NCI-H748 treated with DMSO at 0.1 percent for 48 hours (cell line): ENCODE data around the gene OSBPL2.

Source experiments
- DNase-seq: peaks from one replicate; lab custom pipeline; 2025; lab: John Stamatoyannopoulos, UW

The OSBPL2 gene

GRCh38 chr20:62235777-62236157, 2.6 kb upstream of the OSBPL2 start:
- no peak for DNase-seq

- DNase-seq = no peak
Observed at GRCh38 chr20:62236200-62236599, 2.1 kb upstream of the OSBPL2 start.

- peak; percentile 13 for DNase-seq
Observed at GRCh38 chr20:62236766-62237513, 1.4 kb upstream of the OSBPL2 start.

DNA sequence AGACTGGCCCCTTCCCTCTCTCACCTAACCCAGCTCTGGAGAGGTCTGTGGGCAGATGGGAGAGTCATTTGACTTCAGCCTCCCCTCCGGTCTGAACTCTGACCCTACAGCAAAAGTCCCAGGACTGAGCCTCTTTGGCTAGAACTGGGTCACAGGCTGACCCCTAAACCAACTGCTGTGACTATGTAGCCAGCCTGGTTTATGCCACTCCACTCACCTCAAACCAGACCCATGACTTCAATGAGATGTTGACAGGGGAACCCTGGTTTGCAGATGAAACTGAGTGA, 864 bp upstream of the OSBPL2 start:
- DNase-seq = no peak

DNA sequence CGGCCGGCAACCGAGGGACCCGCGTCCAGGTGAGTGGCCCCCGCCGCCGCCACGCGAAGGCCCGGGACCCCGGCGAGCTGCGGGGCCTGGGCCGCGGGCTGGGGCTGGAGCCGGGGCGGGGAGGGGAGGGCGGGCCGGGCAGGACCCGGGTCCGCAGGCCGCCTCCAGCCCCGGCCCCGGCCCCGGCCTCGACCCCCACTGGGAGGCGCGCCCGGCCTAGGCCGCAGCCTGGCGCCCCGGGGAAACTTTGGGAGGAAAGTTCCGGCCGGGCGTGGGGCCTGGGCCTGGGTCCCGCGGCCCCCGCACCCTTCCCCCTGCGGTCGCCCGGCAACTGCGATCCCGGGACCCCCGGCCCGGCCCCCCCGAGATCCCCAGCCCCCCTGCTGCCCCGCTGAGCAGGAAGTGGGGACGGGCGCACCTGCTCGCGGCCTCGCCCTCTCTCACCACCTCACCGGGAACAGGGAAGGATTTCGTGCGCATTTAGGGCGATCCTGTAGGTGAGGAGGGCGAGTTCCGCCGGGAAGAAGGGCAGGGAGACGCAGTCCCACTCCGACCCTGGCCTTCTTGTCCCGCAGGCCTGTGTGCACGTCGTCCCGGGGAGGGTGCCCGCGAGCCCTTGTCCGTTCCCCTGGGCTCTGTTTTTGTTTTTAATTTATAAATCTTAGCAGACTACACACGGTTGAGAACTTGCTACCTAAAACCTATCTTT, 402 bp downstream of the OSBPL2 start:
- no peak for DNase-seq

DNA sequence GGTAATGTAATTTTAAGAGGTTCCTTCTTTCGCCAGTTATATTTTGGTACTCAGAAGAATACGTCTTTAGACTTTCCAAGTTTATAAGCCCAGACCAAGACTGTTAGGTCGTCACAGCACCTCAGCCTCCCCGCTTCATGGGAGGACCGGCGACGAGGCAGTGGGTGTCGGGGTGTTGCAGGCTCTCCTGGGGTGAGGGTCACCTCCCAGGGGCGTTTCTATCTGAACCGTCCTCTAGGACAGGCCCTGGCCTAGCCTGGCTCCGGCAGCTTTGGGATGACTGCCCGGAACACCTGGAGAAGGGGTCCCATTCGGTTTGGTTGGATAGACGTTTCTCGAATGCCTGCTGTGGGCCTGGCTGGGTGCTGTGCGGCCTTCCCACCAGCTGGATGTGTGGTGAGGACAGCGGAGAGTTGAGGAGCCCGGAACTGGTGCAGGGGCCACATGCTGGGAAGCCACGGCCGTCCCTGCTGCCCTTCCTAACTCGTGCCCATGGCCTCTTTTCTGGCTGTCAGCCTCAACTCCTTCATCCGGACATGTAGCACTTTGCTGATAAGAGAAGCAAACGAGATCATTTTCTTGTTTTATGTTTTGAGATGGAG, 1.1 kb downstream of the OSBPL2 start:
- no peak for DNase-seq

DNA sequence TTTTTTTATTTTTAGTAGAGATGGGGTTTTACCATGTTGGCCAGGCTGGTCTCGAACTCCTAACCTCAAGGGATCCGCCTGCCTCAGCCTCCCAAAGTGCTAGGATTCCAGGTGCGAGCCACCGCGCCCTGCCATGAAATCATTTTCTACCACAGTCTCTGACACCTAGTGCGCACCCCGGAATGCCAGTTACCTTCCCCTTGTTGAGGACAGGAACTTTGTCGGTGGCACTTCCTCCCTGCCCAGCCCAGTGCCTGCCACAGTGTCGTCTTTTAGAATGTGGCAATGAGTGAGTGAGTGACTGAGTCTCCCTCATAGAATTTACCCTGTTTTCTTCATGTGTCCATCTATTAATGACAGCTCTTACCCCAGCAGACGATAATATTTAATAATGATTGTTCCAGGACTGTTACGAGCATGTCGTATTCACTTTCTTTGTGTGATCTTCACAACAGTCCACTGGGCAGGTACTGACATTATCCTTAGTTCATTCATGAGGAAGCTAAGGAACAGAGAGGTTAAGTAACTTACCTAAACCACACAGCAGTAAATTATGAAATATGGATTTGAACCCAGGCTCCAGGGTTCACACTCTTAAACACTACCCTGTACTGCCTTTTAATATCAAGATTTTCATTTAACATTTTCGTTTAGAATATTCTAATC, 1.8 kb downstream of the OSBPL2 start:
- DNase-seq = no peak

GRCh38 chr20:62241506-62241905, 3.2 kb downstream of the OSBPL2 start:
- DNase-seq = no peak

DNA sequence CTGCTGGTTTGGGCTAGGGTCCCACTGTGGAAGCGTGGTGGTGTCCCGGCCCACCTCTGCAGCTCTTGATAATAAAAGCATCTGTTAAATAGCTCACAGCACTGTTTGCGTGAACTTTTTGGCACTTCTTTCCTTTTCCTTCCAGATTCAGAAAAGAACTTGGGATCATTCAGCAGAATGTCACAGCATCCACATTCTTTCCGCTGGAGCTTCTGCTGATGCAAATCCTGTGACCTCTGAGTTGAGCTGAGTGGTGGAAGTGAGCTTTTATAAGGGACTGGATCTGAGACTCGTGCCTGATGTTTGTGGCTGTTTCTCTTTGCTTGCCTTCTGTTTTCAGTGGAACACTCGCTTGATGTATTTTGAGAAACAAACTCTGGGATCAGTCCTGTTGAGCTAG, 3.9 kb downstream of the OSBPL2 start:
- DNase-seq = no peak

- no peak for DNase-seq
Observed at GRCh38 chr20:62243106-62243505, 4.8 kb downstream of the OSBPL2 start.

DNA sequence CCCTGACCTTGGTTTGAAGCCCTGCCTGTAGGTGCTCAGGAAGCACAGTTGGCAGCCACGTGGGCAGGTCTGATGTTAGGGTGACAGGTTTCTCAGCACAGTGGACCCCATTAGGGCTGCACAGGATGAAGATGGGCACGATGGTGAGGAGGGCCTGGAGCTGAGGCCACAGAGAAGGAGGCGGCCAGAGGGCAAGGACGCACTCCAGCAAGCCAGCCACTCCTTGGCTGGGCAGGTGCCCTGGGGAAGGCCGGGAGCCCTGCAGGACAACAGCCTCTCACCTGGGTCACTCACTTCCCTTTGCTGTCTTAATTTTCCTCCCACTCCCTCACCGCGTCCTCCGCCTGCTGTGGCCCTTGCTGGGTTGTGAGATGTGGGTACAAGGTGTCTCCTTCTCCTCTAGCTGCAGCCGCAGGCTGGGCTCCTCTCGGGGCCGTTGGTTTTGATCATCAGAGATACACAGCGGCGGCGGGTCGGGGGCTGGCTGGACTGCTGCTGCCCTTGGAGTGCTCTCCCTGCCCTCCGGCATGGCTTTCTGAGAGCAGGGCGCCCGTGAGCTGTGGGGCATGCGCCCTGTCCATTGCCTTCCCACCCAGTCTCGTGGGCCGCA, 5.7 kb downstream of the OSBPL2 start:
- DNase-seq = no peak

- no peak for DNase-seq
Observed at GRCh38 chr20:62244644-62245108, 6.4 kb downstream of the OSBPL2 start.

DNA sequence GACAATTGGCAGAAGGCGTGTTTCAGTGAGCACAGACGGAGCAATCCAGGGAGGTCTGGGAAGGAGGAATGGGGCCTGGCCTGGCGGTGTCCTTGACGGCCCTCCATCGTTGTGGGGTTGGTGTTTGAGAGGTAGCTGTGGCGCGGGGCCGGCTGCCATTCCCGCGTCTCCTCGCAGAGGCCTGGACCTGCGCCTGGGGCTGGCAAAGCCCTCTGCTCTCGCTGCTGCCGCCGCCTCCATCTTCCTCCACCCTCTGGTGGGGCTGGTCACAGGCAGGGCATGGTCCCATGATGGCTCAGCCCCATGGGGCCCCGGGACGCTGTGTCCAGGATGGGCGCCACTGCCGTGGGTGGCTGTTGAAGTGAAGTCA, 7.6 kb downstream of the OSBPL2 start:
- no peak for DNase-seq

- no peak for DNase-seq
Observed at GRCh38 chr20:62246431-62246830, 8.1 kb downstream of the OSBPL2 start.

DNA sequence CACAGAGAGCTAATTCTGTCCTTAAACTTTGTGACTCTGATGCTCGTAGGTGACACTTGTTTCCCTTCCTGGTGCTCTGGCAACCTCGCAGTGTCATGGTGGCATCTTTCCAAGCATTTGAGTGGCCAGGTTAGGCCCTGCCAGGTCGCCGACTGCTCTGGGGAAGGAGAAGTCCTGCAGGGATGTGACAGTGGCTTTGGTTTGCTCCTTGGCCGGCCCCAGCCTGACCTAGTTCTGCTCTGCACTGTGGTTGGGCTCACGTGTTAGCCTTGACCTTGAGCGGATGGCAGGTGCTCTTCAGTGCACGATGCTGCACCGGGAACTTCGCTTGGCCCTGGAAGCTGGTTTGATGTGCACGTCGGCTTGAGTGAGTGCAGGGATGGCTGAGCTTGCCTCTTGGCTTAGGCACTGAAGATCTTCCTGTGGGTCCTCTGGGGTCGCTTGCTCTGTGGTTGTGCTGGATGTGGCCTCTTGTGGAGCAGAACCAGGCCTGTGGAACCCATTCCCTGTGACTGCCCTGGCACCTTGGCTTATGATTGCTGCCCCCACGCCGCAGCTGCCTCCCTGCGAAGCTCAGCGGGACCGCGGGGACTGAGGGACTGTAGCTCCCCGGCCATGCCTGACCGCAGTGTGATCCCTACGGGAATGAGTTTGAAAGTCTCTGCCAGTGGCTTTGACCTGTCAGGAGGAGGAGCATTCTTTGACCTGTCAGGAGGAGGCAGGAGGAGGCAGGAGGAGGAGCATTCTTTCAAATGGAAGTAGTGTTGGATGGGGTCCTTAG, 8.7 kb downstream of the OSBPL2 start:
- no peak for DNase-seq

GRCh38 chr20:62248890-62249560, 10.7 kb downstream of the OSBPL2 start:
- DNase-seq = no peak

DNA sequence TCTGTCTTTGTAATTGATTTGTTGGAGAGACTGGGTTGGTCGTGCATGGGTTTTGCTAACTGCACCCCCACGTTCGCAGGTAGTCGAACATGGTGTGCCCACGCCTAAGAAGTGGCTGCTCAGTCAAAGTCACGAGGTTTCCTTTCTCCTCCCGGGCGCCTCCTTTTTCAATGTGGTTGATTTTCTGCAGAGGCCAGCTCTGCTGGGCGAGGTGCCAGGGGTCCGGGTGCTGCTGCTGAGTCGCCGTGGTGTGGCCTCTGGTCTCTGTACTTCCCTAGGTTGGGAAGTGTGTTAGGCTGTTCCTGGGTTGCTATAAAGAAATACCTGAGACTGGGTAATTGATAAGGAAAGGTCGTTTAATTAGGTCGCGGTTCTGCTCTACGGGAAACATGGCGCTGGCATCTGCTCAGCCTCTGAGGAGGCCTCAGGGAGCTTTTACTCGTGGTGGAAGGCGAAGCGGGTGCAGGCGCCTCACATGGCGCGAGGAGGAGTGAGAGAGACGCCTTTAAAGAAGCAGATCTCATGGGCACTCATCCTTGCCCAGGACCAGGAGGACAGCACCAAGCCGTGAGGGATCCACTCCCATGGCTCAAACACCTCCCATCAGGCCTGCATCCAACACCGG, 14.1 kb downstream of the OSBPL2 start:
- DNase-seq = no peak

GRCh38 chr20:62253398-62253797, 15.1 kb downstream of the OSBPL2 start:
- DNase-seq = no peak

GRCh38 chr20:62254021-62254724, 15.9 kb downstream of the OSBPL2 start:
- DNase-seq = no peak

DNA sequence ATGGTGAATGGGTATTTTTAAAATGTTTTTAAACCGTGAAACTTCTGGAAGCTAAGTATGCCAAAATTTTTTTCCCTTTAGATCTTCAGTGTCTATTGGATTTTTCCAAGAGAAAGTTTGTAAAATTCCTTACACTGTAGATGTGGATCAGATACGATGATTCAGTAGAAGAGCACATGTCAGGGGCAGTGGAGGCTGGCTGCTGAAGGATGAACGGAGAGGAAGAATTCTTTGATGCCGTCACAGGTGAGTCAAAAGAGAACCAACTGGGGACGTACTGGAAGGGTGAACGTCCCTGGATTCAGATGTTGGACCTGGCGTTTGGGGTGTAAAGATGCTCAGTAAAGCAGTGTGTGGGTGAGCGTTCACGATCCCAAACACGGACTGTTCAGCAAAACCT, 17.7 kb downstream of the OSBPL2 start:
- DNase-seq = no peak
